ENCODE measurements around the gene TMPRSS11A. TPM values are rescaled to one million over a fixed set of nuclear protein-coding genes. Genes with fewer than 3 reads are reported as not detected.

Gene TMPRSS11A
- total RNA-seq, 1 experiment from 2014 or later = not detected

- no peak for TF ChIP-seq PREB (CRISPR knock-in tag; IDR thresholded peaks at IDR 0.05; ENCODE audit: borderline replicate concordance)
- TF ChIP-seq ELF4 (CRISPR knock-in tag; IDR thresholded peaks at IDR 0.05; ENCODE audit: low read depth) = no peak
- no peak for TF ChIP-seq GABPB1 (CRISPR knock-in tag; IDR thresholded peaks at IDR 0.05)
- no peak for TF ChIP-seq IRF2 (CRISPR knock-in tag; IDR thresholded peaks at IDR 0.05; ENCODE audit: borderline replicate concordance, low read depth)
Measured at GRCh38 chr4:67907650-67908049, 55.6 kb downstream of the TMPRSS11A start (continued).

- Mint-ChIP-seq H3K4me3 (no peak overlapping the region), H3K4me1 (no peaks in the 10 kb centered on the region), H3K36me3 (no peaks in the 10 kb centered on the region), H3K9me3 (peaks cover 10% of the 10 kb centered on the region), H3K27me3 (ENCODE audit: low read depth) (no peaks in the 10 kb centered on the region), H3K27ac (no peak overlapping the region)
- ChIA-PET CTCF (no interaction called here), POLR2A (interaction anchor here (0.6 kb wide), 1 partner anchor 516 kb away, joined by 3 read pairs; no protein-coding TSS in a partner anchor)
- TF ChIP-seq ZNF416 (CRISPR knock-in tag; IDR thresholded peaks at IDR 0.05) = no peak
- TF ChIP-seq, protein P1, sequence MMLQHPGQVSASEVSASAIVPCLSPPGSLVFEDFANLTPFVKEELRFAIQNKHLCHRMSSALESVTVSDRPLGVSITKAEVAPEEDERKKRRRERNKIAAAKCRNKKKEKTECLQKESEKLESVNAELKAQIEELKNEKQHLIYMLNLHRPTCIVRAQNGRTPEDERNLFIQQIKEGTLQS (CRISPR knock-in tag; conservative IDR thresholded peaks at IDR 0.05) = no peak
- TF ChIP-seq E2F4 (CRISPR knock-in tag; IDR thresholded peaks at IDR 0.05; ENCODE audit: borderline replicate concordance, low read depth) = no peak
- ATAC-seq (no peak), DNase-seq (ENCODE audit: low spot score) (no peak)
Measured at GRCh38 chr4:67899096-67899495, 64.2 kb downstream of the TMPRSS11A start.

GRCh38 chr4:67897686-67898085, 65.6 kb downstream of the TMPRSS11A start:
- H3K27ac Mint-ChIP-seq = no peak overlapping the region
- ATAC-seq (no peak), DNase-seq (ENCODE audit: low spot score) (no peak)
- H3K4me3 Mint-ChIP-seq = no peak overlapping the region
- no peaks in the 10 kb centered on the region for H3K36me3 Mint-ChIP-seq
- POLR2A ChIA-PET = no interaction called here
- CTCF ChIA-PET = interaction anchor here (1.1 kb wide), 1 partner anchor 91 kb away, joined by 4 read pairs; no protein-coding TSS in a partner anchor
- H3K4me1 Mint-ChIP-seq = peaks cover 6% of the 10 kb centered on the region
- peaks cover 10% of the 10 kb centered on the region for H3K9me3 Mint-ChIP-seq
- H3K27me3 Mint-ChIP-seq (ENCODE audit: low read depth) = no peaks in the 10 kb centered on the region
- TF ChIP-seq FOXJ3 (CRISPR knock-in tag; IDR thresholded peaks at IDR 0.05; ENCODE audit: borderline replicate concordance) = no peak
- TF ChIP-seq, protein P2, sequence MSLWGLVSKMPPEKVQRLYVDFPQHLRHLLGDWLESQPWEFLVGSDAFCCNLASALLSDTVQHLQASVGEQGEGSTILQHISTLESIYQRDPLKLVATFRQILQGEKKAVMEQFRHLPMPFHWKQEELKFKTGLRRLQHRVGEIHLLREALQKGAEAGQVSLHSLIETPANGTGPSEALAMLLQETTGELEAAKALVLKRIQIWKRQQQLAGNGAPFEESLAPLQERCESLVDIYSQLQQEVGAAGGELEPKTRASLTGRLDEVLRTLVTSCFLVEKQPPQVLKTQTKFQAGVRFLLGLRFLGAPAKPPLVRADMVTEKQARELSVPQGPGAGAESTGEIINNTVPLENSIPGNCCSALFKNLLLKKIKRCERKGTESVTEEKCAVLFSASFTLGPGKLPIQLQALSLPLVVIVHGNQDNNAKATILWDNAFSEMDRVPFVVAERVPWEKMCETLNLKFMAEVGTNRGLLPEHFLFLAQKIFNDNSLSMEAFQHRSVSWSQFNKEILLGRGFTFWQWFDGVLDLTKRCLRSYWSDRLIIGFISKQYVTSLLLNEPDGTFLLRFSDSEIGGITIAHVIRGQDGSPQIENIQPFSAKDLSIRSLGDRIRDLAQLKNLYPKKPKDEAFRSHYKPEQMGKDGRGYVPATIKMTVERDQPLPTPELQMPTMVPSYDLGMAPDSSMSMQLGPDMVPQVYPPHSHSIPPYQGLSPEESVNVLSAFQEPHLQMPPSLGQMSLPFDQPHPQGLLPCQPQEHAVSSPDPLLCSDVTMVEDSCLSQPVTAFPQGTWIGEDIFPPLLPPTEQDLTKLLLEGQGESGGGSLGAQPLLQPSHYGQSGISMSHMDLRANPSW (CRISPR knock-in tag; conservative IDR thresholded peaks at IDR 0.05; ENCODE audit: low read depth) = no peak
- TF ChIP-seq ATF6 (CRISPR knock-in tag; IDR thresholded peaks at IDR 0.05) = no peak
- no peak for TF ChIP-seq ZNF281 (CRISPR knock-in tag; IDR thresholded peaks at IDR 0.05)
- no peak for TF ChIP-seq TEAD4 (CRISPR knock-in tag; IDR thresholded peaks at IDR 0.05)
- TF ChIP-seq ERG (CRISPR knock-in tag; IDR thresholded peaks at IDR 0.05) = no peak
- TF ChIP-seq GABPB1 (CRISPR knock-in tag; IDR thresholded peaks at IDR 0.05) = no peak
- TF ChIP-seq, protein P3, sequence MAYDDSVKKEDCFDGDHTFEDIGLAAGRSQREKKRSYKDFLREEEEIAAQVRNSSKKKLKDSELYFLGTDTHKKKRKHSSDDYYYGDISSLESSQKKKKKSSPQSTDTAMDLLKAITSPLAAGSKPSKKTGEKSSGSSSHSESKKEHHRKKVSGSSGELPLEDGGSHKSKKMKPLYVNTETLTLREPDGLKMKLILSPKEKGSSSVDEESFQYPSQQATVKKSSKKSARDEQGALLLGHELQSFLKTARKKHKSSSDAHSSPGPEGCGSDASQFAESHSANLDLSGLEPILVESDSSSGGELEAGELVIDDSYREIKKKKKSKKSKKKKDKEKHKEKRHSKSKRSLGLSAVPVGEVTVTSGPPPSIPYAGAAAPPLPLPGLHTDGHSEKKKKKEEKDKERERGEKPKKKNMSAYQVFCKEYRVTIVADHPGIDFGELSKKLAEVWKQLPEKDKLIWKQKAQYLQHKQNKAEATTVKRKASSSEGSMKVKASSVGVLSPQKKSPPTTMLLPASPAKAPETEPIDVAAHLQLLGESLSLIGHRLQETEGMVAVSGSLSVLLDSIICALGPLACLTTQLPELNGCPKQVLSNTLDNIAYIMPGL (CRISPR knock-in tag; IDR thresholded peaks at IDR 0.05) = no peak
- no peak for TF ChIP-seq MYBL2 (CRISPR knock-in tag; IDR thresholded peaks at IDR 0.05)
- TF ChIP-seq ZNF512 (CRISPR knock-in tag; IDR thresholded peaks at IDR 0.05; ENCODE audit: borderline replicate concordance) = no peak
- no peak for TF ChIP-seq ELF4 (CRISPR knock-in tag; IDR thresholded peaks at IDR 0.05; ENCODE audit: low read depth)
- TF ChIP-seq ZNF396 (CRISPR knock-in tag; IDR thresholded peaks at IDR 0.05; ENCODE audit: borderline replicate concordance) = no peak

Measured in WTC11 (cell line).